Mucosa of stomach (tissue), 1 donor: Measurements from ENCODE around the gene RADIL.

Experiments
- H3K27me3 ChIP-seq: one replicate; pipeline ENCODE4 v1.7.0; 2013; ENCODE audit warnings: mild to moderate bottlenecking, low read length; ENCODE audit not compliant: control insufficient read depth, insufficient read depth
- H3K36me3 ChIP-seq: one replicate; pipeline ENCODE4 v1.7.0; 2013; ENCODE audit warnings: low read length; ENCODE audit not compliant: control insufficient read depth, insufficient read depth
- H3K4me1 ChIP-seq: one replicate; pipeline ENCODE4 v1.7.0; 2013; ENCODE audit warnings: mild to moderate bottlenecking, low read length; ENCODE audit not compliant: control insufficient read depth, insufficient read depth
- H3K4me3 ChIP-seq: one replicate; pipeline ENCODE4 v1.7.0; 2013; ENCODE audit warnings: low read length
- H3K9ac ChIP-seq: one replicate; pipeline ENCODE4 v1.7.0; 2013; ENCODE audit warnings: mild to moderate bottlenecking, low read length, moderate library complexity
- H3K9me3 ChIP-seq: one replicate; pipeline ENCODE4 v1.7.0; 2013; ENCODE audit warnings: mild to moderate bottlenecking, low read length, moderate library complexity; ENCODE audit not compliant: control insufficient read depth
- donor health status: Pancreatic carcinoma.

The RADIL gene

GRCh38 chr7:4789194-4790077 lies 94.1 kb downstream of the RADIL start:
- peaks cover 5% of the 10 kb centered on the region for H3K4me1 ChIP-seq
- no peak overlapping the region for H3K9ac ChIP-seq
- no peaks in the 10 kb centered on the region for H3K36me3 ChIP-seq
- H3K9me3 ChIP-seq = no peaks in the 10 kb centered on the region
- H3K27me3 ChIP-seq = no peaks in the 10 kb centered on the region
- no peak overlapping the region for H3K4me3 ChIP-seq

DNA sequence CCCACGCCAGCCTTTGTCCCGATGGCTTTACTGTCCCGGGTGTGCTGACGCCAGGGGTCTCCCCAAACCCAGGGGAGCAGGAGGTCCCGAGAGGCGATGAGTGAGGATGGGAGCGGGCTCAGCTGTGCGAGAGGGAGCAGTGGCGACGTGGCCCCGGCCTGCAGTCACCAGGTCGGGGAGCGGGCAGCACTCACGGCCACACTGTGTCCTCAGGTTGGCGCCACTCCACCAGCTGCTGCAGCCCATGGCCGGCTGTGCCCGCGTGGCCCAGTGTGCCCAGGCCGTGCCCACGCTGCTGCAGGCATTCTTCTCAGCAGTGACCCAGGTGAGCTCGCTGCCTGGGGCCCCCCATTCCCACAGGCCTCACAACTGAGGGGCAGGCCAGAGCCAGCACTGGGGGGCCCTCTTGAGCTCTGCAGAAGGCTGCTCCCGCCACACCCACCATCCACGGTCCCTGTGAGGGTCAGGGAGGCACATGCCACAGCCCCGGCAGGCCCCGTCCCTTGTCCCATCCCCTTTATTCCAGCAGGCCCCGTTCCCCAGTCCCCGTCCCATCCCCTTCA lies 94.8 kb downstream of the RADIL start:
- no peak overlapping the region for H3K9ac ChIP-seq
- H3K36me3 ChIP-seq = no peaks in the 10 kb centered on the region
- no peaks in the 10 kb centered on the region for H3K27me3 ChIP-seq
- no peaks in the 10 kb centered on the region for H3K9me3 ChIP-seq
- H3K4me3 ChIP-seq = no peak overlapping the region
- peaks cover 5% of the 10 kb centered on the region for H3K4me1 ChIP-seq

GRCh38 chr7:4787947-4788626 lies 95.4 kb downstream of the RADIL start:
- peaks cover 5% of the 10 kb centered on the region for H3K4me1 ChIP-seq
- H3K27me3 ChIP-seq = no peaks in the 10 kb centered on the region
- no peak overlapping the region for H3K9ac ChIP-seq
- H3K9me3 ChIP-seq = no peaks in the 10 kb centered on the region
- no peak overlapping the region for H3K4me3 ChIP-seq
- no peaks in the 10 kb centered on the region for H3K36me3 ChIP-seq

GRCh38 chr7:4787541-4787940 lies 96.0 kb downstream of the RADIL start:
- H3K27me3 ChIP-seq = no peaks in the 10 kb centered on the region
- H3K9ac ChIP-seq = no peak overlapping the region
- H3K4me1 ChIP-seq = peaks cover under 1% of the 10 kb centered on the region
- H3K4me3 ChIP-seq = no peak overlapping the region
- no peaks in the 10 kb centered on the region for H3K9me3 ChIP-seq
- no peaks in the 10 kb centered on the region for H3K36me3 ChIP-seq

GRCh38 chr7:4786015-4786414 lies 97.5 kb downstream of the RADIL start:
- no peak overlapping the region for H3K9ac ChIP-seq
- H3K4me3 ChIP-seq = no peak overlapping the region
- H3K9me3 ChIP-seq = no peaks in the 10 kb centered on the region
- no peaks in the 10 kb centered on the region for H3K4me1 ChIP-seq
- H3K27me3 ChIP-seq = no peaks in the 10 kb centered on the region
- peaks cover 9% of the 10 kb centered on the region for H3K36me3 ChIP-seq

- no peaks in the 10 kb centered on the region for H3K4me1 ChIP-seq
- H3K9me3 ChIP-seq = no peaks in the 10 kb centered on the region
- no peak overlapping the region for H3K4me3 ChIP-seq
- H3K36me3 ChIP-seq = peaks cover 9% of the 10 kb centered on the region
- H3K9ac ChIP-seq = no peak overlapping the region
- H3K27me3 ChIP-seq = no peaks in the 10 kb centered on the region
Observed at GRCh38 chr7:4785371-4785770, 98.1 kb downstream of the RADIL start.

- H3K4me1 ChIP-seq = no peaks in the 10 kb centered on the region
- peaks cover 9% of the 10 kb centered on the region for H3K36me3 ChIP-seq
- no peak overlapping the region for H3K9ac ChIP-seq
- H3K9me3 ChIP-seq = no peaks in the 10 kb centered on the region
- no peaks in the 10 kb centered on the region for H3K27me3 ChIP-seq
- no peak overlapping the region for H3K4me3 ChIP-seq
Observed at GRCh38 chr7:4784799-4785198, 98.7 kb downstream of the RADIL start.

DNA sequence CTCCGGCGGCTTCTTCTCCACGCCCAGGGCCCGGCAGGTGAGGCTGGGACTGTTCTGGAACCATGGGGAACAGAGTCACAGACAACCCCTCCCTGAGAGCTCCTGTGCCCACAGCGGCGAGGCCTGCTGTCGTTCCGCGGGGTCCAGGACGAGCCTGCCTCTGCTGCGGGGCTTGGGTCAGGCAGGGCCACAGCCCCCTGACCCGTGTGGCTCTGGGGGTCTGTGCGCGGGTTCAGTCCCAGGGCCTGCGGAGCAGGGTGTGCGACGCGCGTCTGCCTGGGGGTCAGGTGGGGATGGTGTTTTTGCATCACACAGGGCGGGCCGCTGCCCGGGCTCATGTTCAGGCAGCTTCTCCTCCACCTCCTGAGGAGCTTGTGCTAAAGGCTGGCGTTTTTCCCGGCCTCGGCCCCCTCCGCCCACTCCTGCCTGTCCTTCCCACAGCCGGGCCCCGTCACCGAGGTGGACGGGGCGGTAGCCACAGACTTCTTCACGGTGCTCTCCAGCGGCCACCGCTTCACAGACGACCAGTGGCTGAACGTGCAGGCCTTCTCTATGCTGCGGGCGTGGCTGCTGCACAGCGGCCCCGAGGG lies 99.7 kb downstream of the RADIL start:
- H3K4me1 ChIP-seq = no peaks in the 10 kb centered on the region
- no peaks in the 10 kb centered on the region for H3K27me3 ChIP-seq
- no peak overlapping the region for H3K4me3 ChIP-seq
- no peaks in the 10 kb centered on the region for H3K9me3 ChIP-seq
- H3K36me3 ChIP-seq = peaks cover 9% of the 10 kb centered on the region
- no peak overlapping the region for H3K9ac ChIP-seq

DNA sequence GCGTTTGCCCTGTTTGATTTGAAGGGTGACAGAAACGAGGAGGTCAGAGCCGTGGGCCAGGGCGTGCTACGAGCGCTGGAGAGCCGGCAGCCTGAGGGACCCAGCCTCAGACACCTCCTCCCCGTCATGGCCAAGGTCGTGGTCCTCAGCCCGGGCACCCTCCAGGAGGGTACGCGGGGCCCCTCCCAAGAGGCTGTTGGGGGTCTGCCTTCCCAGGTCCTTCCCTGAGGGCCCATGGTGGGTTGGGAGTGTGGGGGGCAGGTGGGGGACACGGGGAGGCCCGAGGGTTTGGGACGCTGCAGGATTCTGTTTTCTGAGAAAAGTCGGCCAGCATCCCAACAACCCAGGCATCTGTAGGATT lies 100.2 kb downstream of the RADIL start:
- no peak overlapping the region for H3K4me3 ChIP-seq
- peaks cover 9% of the 10 kb centered on the region for H3K36me3 ChIP-seq
- H3K9ac ChIP-seq = no peak overlapping the region
- no peaks in the 10 kb centered on the region for H3K9me3 ChIP-seq
- no peaks in the 10 kb centered on the region for H3K27me3 ChIP-seq
- no peaks in the 10 kb centered on the region for H3K4me1 ChIP-seq

DNA sequence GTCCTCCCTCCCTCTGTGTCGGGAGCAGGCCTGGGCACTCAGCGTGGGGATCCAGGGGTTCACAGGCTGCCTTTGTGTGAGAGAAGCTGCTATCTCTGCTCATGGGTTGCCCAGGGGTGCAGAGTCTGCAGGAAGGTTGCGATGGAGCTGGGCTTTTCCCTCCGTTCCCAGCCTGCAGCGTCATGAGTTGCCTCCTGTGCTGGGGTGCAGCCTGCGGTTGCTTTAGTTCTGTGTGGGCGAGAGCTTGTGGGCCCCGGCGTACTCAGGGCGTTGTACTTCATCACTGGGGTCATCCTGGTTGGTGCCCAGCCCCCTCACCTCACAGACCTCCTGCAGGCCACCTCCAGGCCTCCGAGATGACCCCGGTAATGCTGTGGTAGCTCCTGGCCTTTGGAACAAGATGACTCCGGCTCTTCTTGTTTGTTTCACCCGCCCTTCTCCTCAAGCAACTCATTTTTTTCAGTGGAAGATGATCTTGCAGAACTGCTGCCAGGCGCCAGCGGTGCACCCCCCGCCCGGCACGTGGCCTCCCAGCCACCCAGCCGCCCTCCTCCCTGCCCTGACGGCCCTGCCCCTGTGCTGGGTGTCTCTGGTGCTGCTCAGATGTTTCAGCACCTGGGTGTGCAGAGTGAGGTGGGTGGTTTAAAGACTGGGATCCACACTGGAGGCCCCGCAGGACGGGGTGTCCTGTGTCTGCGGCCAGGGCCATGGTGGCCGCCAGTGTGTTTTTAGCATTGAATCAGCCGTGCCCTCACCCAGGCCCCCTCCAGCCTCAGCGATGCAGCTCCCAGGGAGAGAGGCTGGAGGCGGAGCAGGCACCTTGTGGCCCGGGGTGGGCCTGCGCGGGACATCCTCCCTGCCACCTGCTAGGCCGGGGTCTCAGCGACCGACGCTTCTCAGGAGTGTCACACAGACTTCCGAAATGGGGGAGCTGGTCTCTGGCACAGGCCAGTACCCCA lies 100.9 kb downstream of the RADIL start:
- H3K36me3 ChIP-seq = peaks cover 9% of the 10 kb centered on the region
- H3K27me3 ChIP-seq = no peaks in the 10 kb centered on the region
- H3K9ac ChIP-seq = no peak overlapping the region
- no peak overlapping the region for H3K4me3 ChIP-seq
- no peaks in the 10 kb centered on the region for H3K9me3 ChIP-seq
- no peaks in the 10 kb centered on the region for H3K4me1 ChIP-seq

- no peaks in the 10 kb centered on the region for H3K4me1 ChIP-seq
- no peaks in the 10 kb centered on the region for H3K9me3 ChIP-seq
- H3K36me3 ChIP-seq = peaks cover 9% of the 10 kb centered on the region
- H3K4me3 ChIP-seq = no peak overlapping the region
- H3K9ac ChIP-seq = no peak overlapping the region
- H3K27me3 ChIP-seq = no peaks in the 10 kb centered on the region
Observed at GRCh38 chr7:4781366-4782069, 102.0 kb downstream of the RADIL start.
